SK-N-MC (cell line): ENCODE measurements around the gene SIGLEC10.

Experiments
- EZH2 ChIP-seq: fragments of 200-600 bp; sonication (generic); IDR thresholded peaks from one replicate; pipeline ENCODE4 v1.6.1; 2017; ENCODE audit warnings: antibody characterized with exemption
- POLR2AphosphoS5 ChIP-seq: IDR thresholded peaks from 2 replicates; pipeline ENCODE4 v1.6.1; 2012; ENCODE audit warnings: mild to moderate bottlenecking, low read depth, low read length, borderline replicate concordance

- no peak for TF ChIP-seq POLR2AphosphoS5
- TF ChIP-seq EZH2, result no peak
Observed at GRCh38 chr19:51434456-51434855, 17.0 kb upstream of the SIGLEC10 start.
